HG03280 (cell line): ENCODE results near the gene TMEFF1.
"Not testable (repeated sequence)": the region's sequence is repeated elsewhere in the genome, so short reads cannot be mapped to it uniquely, and the experiment has no call there.

Experiments
- ATAC-seq: cut with Tn5 transposase; IDR thresholded peaks from one replicate; pipeline ENCODE4 v1.9.1; 2021; ENCODE audit warnings: mild to moderate bottlenecking, moderate library complexity; ENCODE audit not compliant: unreplicated experiment

TMEFF1 gene

GRCh38 chr9:100472788-100473275 lies at the start of gene TMEFF1:
TMEFF1 (plus strand) TSS chr9:100473149; CDS start chr9:100473545, 396 bp downstream.
- peak; percentile 61 for ATAC-seq

- no peak for ATAC-seq
Measured at GRCh38 chr9:100425758-100426157, 47.2 kb upstream of the TMEFF1 start.

GRCh38 chr9:100426189-100426529 lies 46.8 kb upstream of the TMEFF1 start:
- no peak for ATAC-seq

- ATAC-seq = peak; percentile 81
Measured at GRCh38 chr9:100426530-100427365, 46.2 kb upstream of the TMEFF1 start, which contains the start of gene MSANTD3. MSANTD3 (plus strand) TSS chr9:100427143; CDS start chr9:100441939, 14,796 bp downstream.

- ATAC-seq = peak; percentile 50
Measured at GRCh38 chr9:100427366-100428263, 45.3 kb upstream of the TMEFF1 start.

GRCh38 chr9:100428871-100429654 lies 43.9 kb upstream of the TMEFF1 start:
- no peak for ATAC-seq

- no peak for ATAC-seq
Measured at GRCh38 chr9:100430286-100430940, 42.5 kb upstream of the TMEFF1 start.

- ATAC-seq = no peak
Measured at GRCh38 chr9:100431886-100432285, 41.1 kb upstream of the TMEFF1 start.

GRCh38 chr9:100432736-100433135 lies 40.2 kb upstream of the TMEFF1 start:
- no peak for ATAC-seq

- no peak for ATAC-seq
Measured at GRCh38 chr9:100436571-100436970, 36.4 kb upstream of the TMEFF1 start.

- peak; percentile 58 for ATAC-seq
Measured at GRCh38 chr9:100437860-100438805, 34.8 kb upstream of the TMEFF1 start.

GRCh38 chr9:100440071-100440470 lies 32.9 kb upstream of the TMEFF1 start:
- ATAC-seq = no peak

GRCh38 chr9:100440487-100440886 lies 32.5 kb upstream of the TMEFF1 start:
- ATAC-seq = not testable (repeated sequence)

GRCh38 chr9:100441911-100442361 lies 31.0 kb upstream of the TMEFF1 start:
- no peak for ATAC-seq

- no peak for ATAC-seq
Measured at GRCh38 chr9:100443781-100444768, 28.9 kb upstream of the TMEFF1 start.

- no peak for ATAC-seq
Measured at GRCh38 chr9:100445161-100445902, 27.6 kb upstream of the TMEFF1 start.

- no peak for ATAC-seq
Measured at GRCh38 chr9:100445903-100446549, 26.9 kb upstream of the TMEFF1 start.
